Skeletal muscle satellite cell (primary cell): ENCODE data around the gene WDR7.
"Not testable (repeated sequence)": the region's sequence is repeated elsewhere in the genome, so short reads cannot be mapped to it uniquely, and the experiment has no call there.

ENCODE experiments used
- H3K27me3 ChIP-seq: 2 replicates; pipeline ENCODE4 v1.7.0; 2013; ENCODE audit warnings: low read length; ENCODE audit not compliant: control insufficient read depth, insufficient read depth
- H3K36me3 ChIP-seq: 2 replicates; pipeline ENCODE4 v1.7.0; 2013; ENCODE audit warnings: mild to moderate bottlenecking, control low read depth, low read length; ENCODE audit not compliant: insufficient read depth
- H3K4me1 ChIP-seq: 2 replicates; pipeline ENCODE4 v1.7.0; 2013; ENCODE audit warnings: low read length; ENCODE audit not compliant: control insufficient read depth, insufficient read depth
- H3K4me2 ChIP-seq: 2 replicates; pipeline ENCODE4 v1.7.0; 2013; ENCODE audit warnings: mild to moderate bottlenecking, low read length
- H3K4me3 ChIP-seq: 2 replicates; pipeline ENCODE4 v1.7.0; 2013; ENCODE audit warnings: low read length
- H3K9ac ChIP-seq: 2 replicates; pipeline ENCODE4 v1.7.0; 2013; ENCODE audit warnings: mild to moderate bottlenecking, low read depth, low read length, moderate library complexity
- H3K9me3 ChIP-seq: replicated peaks from 2 replicates; pipeline ENCODE4 v1.7.0; 2013; ENCODE audit warnings: mild to moderate bottlenecking, control low read depth, low read length

Gene WDR7

GRCh38 chr18:56639571-56639970 is 11.6 kb upstream of the WDR7 start:
- Histone ChIP-seq H3K9me3 (no peaks in the 10 kb centered on the region), H3K4me1 (peaks cover 26% of the 10 kb centered on the region), H3K27me3 (no peaks in the 10 kb centered on the region), H3K4me3 (no peak overlapping the region), H3K9ac (no peak overlapping the region), H3K4me2 (peak overlapping the region; percentile 81), H3K36me3 (peaks cover 4% of the 10 kb centered on the region)

GRCh38 chr18:56641714-56642337 is 9.3 kb upstream of the WDR7 start:
- Histone ChIP-seq H3K9ac (no peak overlapping the region), H3K36me3 (no peaks in the 10 kb centered on the region), H3K4me1 (peaks cover 15% of the 10 kb centered on the region), H3K4me3 (no peak overlapping the region), H3K9me3 (no peaks in the 10 kb centered on the region), H3K27me3 (no peaks in the 10 kb centered on the region), H3K4me2 (no peak overlapping the region)

GRCh38 chr18:56643381-56643780 is 7.8 kb upstream of the WDR7 start:
- H3K4me2 ChIP-seq: no peak overlapping the region
- no peaks in the 10 kb centered on the region for H3K36me3 ChIP-seq
- H3K27me3 ChIP-seq: no peaks in the 10 kb centered on the region
- H3K9ac ChIP-seq: no peak overlapping the region
- H3K4me1 ChIP-seq: peaks cover 15% of the 10 kb centered on the region
- no peak overlapping the region for H3K4me3 ChIP-seq
- H3K9me3 ChIP-seq: no peaks in the 10 kb centered on the region

GRCh38 chr18:56645415-56646016 is 5.6 kb upstream of the WDR7 start:
- Histone ChIP-seq H3K36me3 (no peaks in the 10 kb centered on the region), H3K9me3 (no peaks in the 10 kb centered on the region), H3K4me2 (no peak overlapping the region), H3K9ac (no peak overlapping the region), H3K4me1 (peaks cover 10% of the 10 kb centered on the region), H3K4me3 (no peak overlapping the region), H3K27me3 (no peaks in the 10 kb centered on the region)

GRCh38 chr18:56647071-56647470 is 4.1 kb upstream of the WDR7 start:
- no peak overlapping the region for H3K4me3 ChIP-seq
- H3K4me1 ChIP-seq: peaks cover 7% of the 10 kb centered on the region

GRCh38 chr18:56647951-56648893 is 2.9 kb upstream of the WDR7 start:
- Histone ChIP-seq H3K27me3 (no peaks in the 10 kb centered on the region), H3K36me3 (no peaks in the 10 kb centered on the region), H3K9me3 (no peaks in the 10 kb centered on the region), H3K4me2 (no peak overlapping the region), H3K9ac (no peak overlapping the region), H3K4me1 (peaks cover 9% of the 10 kb centered on the region), H3K4me3 (no peak overlapping the region)

More at GRCh38 chr18:56647071-56647470, 4.1 kb upstream of the WDR7 start:
- no peaks in the 10 kb centered on the region for H3K36me3 ChIP-seq
- H3K4me2 ChIP-seq: no peak overlapping the region
- no peaks in the 10 kb centered on the region for H3K27me3 ChIP-seq
- no peak overlapping the region for H3K9ac ChIP-seq
- no peaks in the 10 kb centered on the region for H3K9me3 ChIP-seq

GRCh38 chr18:56649996-56650395 is 1.2 kb upstream of the WDR7 start:
- no peak overlapping the region for H3K9ac ChIP-seq
- H3K4me2 ChIP-seq: no peak overlapping the region
- H3K4me1 ChIP-seq: peaks cover 9% of the 10 kb centered on the region
- H3K4me3 ChIP-seq: no peak overlapping the region
- no peaks in the 10 kb centered on the region for H3K27me3 ChIP-seq
- H3K9me3 ChIP-seq: no peaks in the 10 kb centered on the region
- H3K36me3 ChIP-seq: no peaks in the 10 kb centered on the region

- H3K4me3 ChIP-seq: peak overlapping the region; percentile 98
- H3K36me3 ChIP-seq: no peaks in the 10 kb centered on the region
- H3K27me3 ChIP-seq: no peaks in the 10 kb centered on the region
- peak overlapping the region; percentile 94 for H3K4me2 ChIP-seq
- H3K9ac ChIP-seq: peak overlapping the region; percentile 89
- H3K9me3 ChIP-seq: no peaks in the 10 kb centered on the region
- H3K4me1 ChIP-seq: peaks cover 9% of the 10 kb centered on the region
These were observed 573 bp downstream of the WDR7 start for GRCh38 chr18:56651771-56652092.

GRCh38 chr18:56652802-56653201 is 1.6 kb downstream of the WDR7 start:
- H3K4me2 ChIP-seq: no peak overlapping the region
- no peak overlapping the region for H3K9ac ChIP-seq
- no peaks in the 10 kb centered on the region for H3K27me3 ChIP-seq
- H3K4me1 ChIP-seq: peaks cover 9% of the 10 kb centered on the region
- H3K9me3 ChIP-seq: no peaks in the 10 kb centered on the region
- no peaks in the 10 kb centered on the region for H3K36me3 ChIP-seq
- H3K4me3 ChIP-seq: no peak overlapping the region

GRCh38 chr18:56654280-56654679 is 3.1 kb downstream of the WDR7 start:
- not testable (repeated sequence) for H3K4me1 ChIP-seq, H3K4me2 ChIP-seq, H3K9me3 ChIP-seq, H3K27me3 ChIP-seq, H3K36me3 ChIP-seq, H3K4me3 ChIP-seq, H3K9ac ChIP-seq

- peaks cover 8% of the 10 kb centered on the region for H3K4me1 ChIP-seq
- H3K9me3 ChIP-seq: no peaks in the 10 kb centered on the region
- H3K9ac ChIP-seq: no peak overlapping the region
- H3K27me3 ChIP-seq: no peaks in the 10 kb centered on the region
- no peaks in the 10 kb centered on the region for H3K36me3 ChIP-seq
- H3K4me3 ChIP-seq: no peak overlapping the region
- H3K4me2 ChIP-seq: no peak overlapping the region
These were observed 7.1 kb downstream of the WDR7 start for GRCh38 chr18:56658261-56658660.
